Activated CD4-positive, alpha-beta T cell treated with anti-CD3 and anti-CD28 coated beads, Interleukin-2, Interleukin-6, amounts not matched to agents 100 ng/mL and 50 ng/mL, durations not matched to agents 16 hours and 8 hours (primary cell): ENCODE data around the gene ADORA1.

Experiments
- DNase-seq: peaks from one replicate; pipeline ENCODE4 v3.0.0-alpha.2; 2020

ADORA1 gene

DNA sequence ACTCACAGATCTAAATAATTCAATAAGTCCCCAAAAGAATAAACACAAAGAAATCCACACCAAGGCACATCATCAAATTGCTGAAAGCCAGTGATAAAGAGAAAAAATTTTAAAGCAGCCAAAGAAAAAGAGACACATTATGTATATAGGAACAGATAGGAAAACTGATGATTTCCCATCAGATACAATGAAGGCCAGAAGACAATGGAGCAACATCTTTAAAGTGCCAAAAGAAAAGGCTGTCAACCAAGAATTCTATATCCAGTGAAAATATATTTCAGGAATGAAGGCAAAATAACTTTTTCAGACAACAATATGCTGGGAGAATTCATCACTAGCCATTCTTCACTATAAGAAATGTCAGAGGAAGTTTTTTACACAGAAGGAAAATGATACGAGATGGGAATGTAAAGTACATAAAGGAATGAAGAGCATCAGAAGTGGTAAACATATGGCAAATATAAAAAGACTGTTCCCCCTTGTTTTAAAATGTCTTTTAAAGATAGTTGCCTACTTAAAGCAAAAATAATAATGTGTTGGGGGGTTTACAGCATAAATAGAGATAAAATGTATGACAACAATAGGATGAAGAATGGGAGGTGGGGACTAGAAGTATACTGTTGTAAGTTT lies 32.4 kb upstream of the ADORA1 start:
- DNase-seq, result no peak

GRCh38 chr1:203096566-203096965 lies 31.0 kb upstream of the ADORA1 start:
- no peak for DNase-seq

- no peak for DNase-seq
Measured at GRCh38 chr1:203097001-203097400, 30.5 kb upstream of the ADORA1 start.

- DNase-seq, result no peak
Measured at GRCh38 chr1:203098445-203098844, 29.1 kb upstream of the ADORA1 start.

DNA sequence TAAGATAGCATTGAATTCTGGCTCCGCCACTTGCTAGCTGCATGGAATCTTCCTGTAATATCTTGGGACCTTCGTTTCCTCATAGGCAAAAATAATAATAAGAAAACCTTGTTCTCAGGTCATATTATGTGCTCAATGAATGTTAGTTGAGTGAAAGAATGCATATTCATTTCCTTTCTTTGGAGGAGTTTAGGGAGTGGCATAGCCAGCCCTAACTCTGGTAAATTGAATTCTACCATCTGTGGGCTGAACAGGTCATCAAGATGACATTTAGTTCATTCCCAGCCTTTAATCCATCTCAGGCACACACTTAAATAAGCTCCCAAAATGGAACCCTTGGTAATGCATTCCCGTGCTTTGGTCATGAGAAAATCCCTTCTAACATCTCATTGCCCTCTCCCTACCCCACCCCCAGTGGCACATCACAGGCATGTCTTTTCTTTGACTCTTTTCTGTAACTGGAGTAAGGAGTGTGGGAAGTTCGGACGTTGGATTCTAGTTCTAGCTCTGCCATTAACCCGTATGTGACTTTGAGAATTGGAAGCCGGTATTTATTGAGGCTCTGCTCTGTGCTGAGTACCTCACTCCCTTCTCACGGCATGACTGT lies 28.5 kb upstream of the ADORA1 start:
- no peak for DNase-seq

- DNase-seq, result no peak
Measured at GRCh38 chr1:203099805-203100515, 27.6 kb upstream of the ADORA1 start.

- DNase-seq, result no peak
Measured at GRCh38 chr1:203100516-203100869, 27.0 kb upstream of the ADORA1 start.

- DNase-seq, result no peak
Measured at GRCh38 chr1:203101813-203102634, 25.5 kb upstream of the ADORA1 start.

DNA sequence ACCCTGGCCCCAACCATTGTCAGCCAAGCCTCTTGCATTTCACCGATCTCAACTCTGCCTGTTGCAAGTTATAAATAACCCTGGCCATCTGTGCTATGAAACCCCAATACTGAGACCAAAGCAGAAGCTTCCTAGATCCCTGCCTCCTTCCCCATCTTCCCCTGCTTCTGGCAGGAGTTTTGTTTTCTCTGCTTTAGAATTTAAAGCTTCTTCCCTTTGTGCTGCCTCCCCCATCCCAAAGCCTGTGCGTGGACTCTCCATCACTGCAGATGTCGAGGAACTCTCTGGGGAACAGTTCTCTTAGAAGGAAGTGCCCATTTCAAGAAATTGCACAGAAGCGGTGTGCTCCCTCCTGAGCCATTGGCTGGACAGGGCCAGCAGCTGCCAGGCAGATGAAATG lies 24.3 kb upstream of the ADORA1 start:
- no peak for DNase-seq

- DNase-seq, result no peak
Measured at GRCh38 chr1:203103829-203104495, 23.6 kb upstream of the ADORA1 start.

DNA sequence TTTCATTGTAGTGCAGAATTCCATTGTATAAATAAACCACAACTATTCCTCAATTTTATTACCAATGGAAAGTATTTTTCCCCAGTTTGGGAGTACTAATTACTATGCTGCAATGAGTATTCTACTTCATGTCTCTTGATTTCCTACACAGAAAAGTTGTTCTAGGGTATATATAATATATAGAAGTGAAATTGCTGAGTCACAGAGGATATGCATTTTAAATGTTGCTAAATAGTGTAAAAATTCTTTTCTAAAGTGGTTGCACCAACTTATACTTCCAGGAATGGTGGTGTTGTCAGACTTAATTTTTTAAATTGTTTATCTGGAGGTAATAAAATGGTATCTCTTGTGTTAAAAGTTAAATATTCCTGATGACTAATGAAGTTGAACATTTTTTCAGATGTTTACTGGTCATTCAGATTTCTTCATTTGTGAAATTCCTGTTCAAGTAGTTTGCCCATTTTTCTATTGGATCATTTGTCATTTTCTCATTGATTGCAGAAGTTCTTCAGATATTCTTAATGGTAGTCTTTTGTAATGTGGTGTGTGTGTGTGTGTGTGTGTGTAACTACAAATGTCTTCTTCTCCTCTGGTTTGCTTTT lies 22.6 kb upstream of the ADORA1 start:
- DNase-seq, result no peak

GRCh38 chr1:203112475-203112874 lies 15.1 kb upstream of the ADORA1 start:
- DNase-seq, result no peak

DNA sequence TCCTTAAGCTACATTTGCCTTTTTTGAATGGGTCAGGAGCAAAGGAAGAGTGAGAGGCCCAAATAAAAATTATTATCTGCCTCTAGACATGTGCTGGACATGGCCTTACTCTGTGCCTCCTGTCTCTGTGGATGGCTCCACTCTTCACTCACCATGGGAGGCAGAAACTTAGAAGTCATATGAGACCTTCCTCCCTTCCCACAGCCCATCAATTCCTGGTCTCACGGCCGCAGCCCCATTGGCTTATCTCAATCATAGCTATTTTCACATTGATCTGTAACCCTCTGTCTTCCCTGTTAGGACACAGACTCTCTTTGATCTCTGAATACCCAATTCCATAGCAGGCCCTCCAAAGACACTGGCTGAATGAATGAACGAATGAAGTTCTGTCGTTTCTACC lies 14.2 kb upstream of the ADORA1 start:
- no peak for DNase-seq

DNA sequence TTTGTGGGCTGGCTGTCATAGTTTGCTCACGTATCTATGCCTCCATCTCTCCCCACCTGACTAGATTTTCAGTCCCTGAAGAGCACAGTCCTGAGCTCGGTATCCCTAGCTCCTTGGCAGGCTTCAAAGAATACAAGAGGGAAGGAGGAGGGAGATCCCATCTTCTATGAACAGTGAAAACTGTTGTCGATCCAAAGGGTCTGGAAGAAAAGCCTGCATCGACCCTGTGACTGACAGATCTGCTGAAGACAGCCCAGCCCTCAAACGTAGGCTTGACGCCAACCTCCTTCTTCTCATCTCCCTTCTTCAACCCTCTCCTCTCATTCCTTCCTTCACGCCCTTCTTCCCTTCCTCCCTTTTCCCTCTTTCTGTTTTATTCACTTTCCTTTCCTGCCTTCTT lies 13.3 kb upstream of the ADORA1 start:
- DNase-seq, result no peak

- no peak for DNase-seq
Measured at GRCh38 chr1:203116091-203116820, 11.3 kb upstream of the ADORA1 start.

DNA sequence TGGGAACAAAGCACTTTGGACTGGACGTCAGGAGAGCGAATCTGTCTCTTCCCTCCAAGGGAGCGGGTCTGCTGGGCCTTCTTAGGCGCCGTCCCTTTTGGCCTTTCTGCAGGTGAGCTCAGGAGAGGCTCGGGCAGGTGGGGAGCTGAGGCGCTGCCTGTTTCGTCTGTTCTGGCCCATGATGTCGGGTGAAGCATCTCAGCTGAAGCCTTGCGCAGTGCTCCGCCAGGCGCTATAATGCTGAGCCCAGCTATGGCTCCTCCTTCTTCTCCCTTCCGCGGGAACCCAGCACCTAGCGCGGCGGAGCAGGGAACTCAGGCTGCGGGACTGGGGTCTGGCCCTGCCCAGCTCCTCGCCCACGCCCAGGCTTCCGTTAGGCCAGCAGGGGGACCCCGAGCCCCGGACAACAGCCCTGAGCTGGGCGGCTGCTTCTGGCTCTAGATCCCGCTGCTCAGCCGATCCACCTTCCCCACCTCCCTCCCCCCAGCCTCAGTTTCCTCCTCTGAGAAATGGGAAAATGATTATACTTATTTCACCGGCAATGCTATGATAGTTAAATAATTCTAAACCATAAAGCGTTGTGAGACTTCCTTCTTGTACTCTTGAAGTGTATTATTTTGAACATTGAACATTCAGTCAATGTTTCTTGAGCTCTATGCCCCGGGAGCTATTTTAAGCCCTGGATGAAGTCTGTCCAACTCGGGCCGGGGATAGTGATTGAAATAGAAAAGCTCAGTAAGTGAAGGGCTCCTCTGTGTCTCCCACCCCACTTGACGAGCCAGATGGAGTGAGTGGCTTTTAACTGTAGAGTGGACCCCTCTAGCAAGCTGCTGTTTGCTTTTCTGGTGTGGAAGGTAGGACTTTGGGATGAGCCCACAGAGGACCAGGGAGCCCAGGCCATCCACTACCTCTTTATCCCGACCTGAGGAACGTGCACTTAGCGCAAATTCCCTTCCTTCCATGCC lies 9.6 kb upstream of the ADORA1 start:
- peak; percentile 46 for DNase-seq

DNA sequence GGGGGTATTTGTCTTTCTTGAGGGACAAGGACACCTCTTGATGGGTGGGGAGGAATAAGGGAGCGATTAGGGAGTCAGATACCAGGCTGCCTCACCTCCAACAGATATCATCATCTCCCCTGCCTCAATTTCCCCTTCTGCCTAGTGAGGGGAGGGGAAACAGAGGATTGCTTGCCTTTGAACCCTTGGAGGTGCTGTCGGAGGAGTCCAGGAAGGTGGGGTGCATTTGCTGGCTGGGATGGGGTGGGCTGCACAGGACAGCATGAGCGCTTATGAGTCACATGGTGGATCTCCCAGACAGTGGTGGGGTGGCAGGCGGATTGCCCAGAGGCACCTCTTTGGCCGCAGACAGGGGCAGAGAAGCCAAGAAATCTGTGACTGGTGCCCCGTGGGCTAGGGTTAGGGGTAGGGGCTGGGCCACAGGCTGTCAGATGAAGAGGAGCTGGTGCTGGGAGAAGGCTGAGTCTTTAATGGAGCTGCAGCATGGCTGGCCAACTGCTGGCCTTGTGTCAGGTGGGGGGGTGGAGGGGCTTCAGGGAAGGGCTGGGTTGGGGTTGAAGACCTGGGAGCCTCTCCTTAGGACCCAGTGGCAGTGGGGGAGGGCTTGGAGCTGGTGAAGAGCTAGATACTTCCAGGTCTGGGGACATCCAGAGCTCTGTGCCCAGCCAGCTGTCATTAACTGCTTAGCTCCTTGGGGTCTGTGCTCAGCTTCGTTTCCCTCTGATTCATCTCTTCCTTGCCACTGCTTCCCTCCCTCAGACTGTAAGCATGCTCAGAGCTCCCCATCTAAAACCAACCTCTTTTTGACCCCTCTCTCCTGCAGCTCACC lies 7.0 kb upstream of the ADORA1 start:
- no peak for DNase-seq

- no peak for DNase-seq
Measured at GRCh38 chr1:203121186-203122015, 6.1 kb upstream of the ADORA1 start.

- no peak for DNase-seq
Measured at GRCh38 chr1:203122159-203122558, 5.4 kb upstream of the ADORA1 start.
